Activated naive CD4-positive, alpha-beta T cell treated with anti-CD3 and anti-CD28 coated beads, Interleukin-2, amount 50 U/mL, for 24 hours (primary cell): ENCODE results near the gene SCYGR5.
"Not testable (repeated sequence)": the region's sequence is repeated elsewhere in the genome, so short reads cannot be mapped to it uniquely, and the experiment has no call there.

Source experiments
- H3K27ac Mint-ChIP-seq: one replicate; pipeline ENCODE4 v1.8.0; 2021; ENCODE audit warnings: mild to moderate bottlenecking, mixed read lengths
- H3K27me3 Mint-ChIP-seq: one replicate; pipeline ENCODE4 v1.8.0; 2021; ENCODE audit warnings: mixed read lengths
- H3K36me3 Mint-ChIP-seq: one replicate; pipeline ENCODE4 v1.8.0; 2021; ENCODE audit warnings: mixed read lengths
- H3K4me1 Mint-ChIP-seq: one replicate; pipeline ENCODE4 v1.8.0; 2021; ENCODE audit warnings: mixed read lengths
- H3K4me3 Mint-ChIP-seq: one replicate; pipeline ENCODE4 v1.8.0; 2021; ENCODE audit warnings: mild to moderate bottlenecking, mixed read lengths
- H3K9me3 Mint-ChIP-seq: one replicate; pipeline ENCODE4 v1.8.0; 2021; ENCODE audit warnings: mixed read lengths

The SCYGR5 gene, protein sequence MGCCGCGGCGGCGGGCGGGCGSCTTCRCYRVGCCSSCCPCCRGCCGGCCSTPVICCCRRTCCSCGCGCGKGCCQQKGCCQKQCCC

DNA sequence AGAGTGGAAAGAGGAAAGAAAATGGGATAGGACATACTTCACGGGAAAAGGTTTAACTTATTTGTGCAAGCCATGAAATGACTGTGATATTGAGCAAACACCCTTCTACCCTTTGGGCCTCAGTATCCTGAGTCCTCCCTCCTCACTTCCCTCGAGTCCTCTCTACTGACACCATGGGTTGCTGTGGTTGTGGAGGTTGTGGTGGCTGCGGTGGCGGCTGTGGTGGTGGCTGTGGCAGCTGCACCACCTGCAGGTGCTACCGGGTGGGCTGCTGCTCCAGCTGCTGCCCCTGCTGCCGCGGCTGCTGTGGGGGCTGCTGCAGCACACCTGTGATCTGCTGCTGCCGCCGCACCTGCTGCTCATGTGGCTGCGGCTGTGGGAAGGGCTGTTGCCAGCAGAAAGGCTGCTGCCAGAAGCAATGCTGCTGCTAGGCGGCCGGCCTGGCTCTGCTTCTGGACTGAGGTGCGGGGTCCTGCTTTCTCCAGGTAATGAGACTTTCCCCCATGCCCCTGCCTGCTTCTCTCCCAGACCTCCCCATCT is at the start of gene SCYGR5:
SCYGR5 (plus strand) TSS at position 174 of the 540 bp plus-strand sequence; CDS start at position 174, 0 bp downstream.
- H3K27me3 Mint-ChIP-seq, H3K27ac Mint-ChIP-seq, H3K9me3 Mint-ChIP-seq, H3K36me3 Mint-ChIP-seq, H3K4me3 Mint-ChIP-seq, H3K4me1 Mint-ChIP-seq: not testable (repeated sequence)

DNA sequence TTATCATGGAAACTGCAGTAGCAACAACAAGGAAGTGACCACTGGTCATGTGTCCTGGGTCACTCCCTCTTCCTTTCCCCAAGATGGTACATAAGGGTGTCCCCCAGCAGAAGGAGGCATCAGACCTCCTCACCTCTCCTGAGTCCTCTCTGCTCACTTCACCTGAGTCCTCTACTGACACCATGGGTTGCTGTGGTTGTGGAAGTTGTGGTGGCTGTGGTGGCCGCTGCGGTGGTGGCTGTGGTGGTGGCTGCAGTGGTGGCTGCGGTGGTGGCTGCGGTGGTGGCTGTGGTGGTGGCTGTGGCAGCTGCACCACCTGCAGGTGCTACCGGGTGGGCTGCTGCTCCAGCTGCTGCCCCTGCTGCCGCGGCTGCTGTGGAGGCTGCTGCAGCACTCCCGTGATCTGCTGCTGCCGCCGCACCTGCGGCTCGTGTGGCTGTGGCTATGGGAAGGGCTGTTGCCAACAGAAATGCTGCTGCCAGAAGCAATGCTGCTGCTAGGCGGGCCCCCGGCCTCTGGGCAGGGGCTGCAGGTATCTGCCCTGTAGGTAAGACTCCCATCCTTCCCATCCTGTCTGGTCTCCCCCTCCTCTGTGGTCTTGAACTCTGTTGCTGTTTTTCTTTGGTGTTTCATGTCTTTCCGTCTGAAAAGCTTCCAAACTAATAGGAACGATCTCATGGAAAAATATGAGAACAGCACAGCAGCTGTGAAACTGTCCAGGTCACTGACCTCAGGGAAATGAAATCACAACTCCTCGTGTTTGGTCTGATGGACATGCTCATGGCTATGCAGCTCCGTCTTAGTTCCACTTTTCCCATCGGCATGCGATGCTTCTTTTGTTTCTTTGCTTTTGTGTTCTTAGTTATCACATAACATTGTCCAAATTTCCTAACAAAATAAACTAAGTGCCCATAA is 49.0 kb upstream of the SCYGR5 start, which contains the start of gene SCYGR4:
SCYGR4 (plus strand) TSS at position 183 of the 915 bp plus-strand sequence; CDS start at position 183, 0 bp downstream.
- H3K36me3 Mint-ChIP-seq, result no peaks in the 10 kb centered on the region
- H3K4me3 Mint-ChIP-seq, result no peak within 1 kb of the TSS
- H3K4me1 Mint-ChIP-seq, result no peaks in the 10 kb centered on the region
- H3K27me3 Mint-ChIP-seq, result peaks cover 5% of the 10 kb centered on the region
- no peaks in the 10 kb centered on the region for H3K9me3 Mint-ChIP-seq
- no peak within 1 kb of the TSS for H3K27ac Mint-ChIP-seq

DNA sequence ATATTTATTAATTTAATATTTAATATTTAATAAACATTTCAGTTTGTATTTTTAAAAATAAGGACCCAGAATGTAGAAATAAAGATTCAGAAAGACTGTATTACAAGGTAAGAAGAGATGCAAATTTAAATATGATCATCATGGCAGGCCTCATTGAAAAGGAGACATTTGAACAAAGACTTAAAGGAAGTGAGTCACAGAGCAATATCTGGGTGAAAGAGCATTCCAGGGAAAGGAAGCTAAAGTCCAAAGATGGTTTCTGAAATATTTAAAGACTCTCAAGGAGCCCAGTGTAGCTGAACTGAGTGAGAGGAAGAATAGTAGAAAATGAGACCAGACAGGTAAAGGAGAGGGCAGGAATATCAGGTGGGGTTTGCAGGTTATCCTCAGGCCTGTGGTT is 43.4 kb upstream of the SCYGR5 start:
- H3K27me3 Mint-ChIP-seq, result peaks cover 3% of the 10 kb centered on the region

DNA sequence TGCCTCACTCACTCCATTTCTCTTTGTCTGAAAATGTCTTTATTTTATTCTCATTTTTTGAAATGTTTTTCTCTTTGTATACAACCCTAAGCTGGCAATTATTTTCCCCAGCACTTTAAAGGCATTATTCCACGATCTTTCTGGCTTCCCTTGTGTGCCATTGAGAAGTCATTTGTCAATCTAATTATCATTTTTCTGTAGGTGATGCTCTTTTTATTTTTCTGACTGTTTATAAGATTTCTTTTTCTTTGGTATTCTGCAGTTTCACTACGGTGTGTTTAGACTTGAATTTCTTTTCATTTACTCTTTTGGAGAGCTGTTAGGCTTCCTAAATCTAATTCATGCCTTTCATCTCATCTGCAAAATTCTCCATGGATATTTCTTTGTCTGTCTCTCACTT is 41.2 kb upstream of the SCYGR5 start:
- Mint-ChIP-seq H3K9me3 (no peaks in the 10 kb centered on the region), H3K27ac (peak overlapping the region; percentile 2), H3K4me3 (no peak overlapping the region), H3K27me3 (peaks cover 5% of the 10 kb centered on the region), H3K4me1 (no peaks in the 10 kb centered on the region), H3K36me3 (no peaks in the 10 kb centered on the region)

More for the DNA sequence above, 43.4 kb upstream of the SCYGR5 start:
- Mint-ChIP-seq H3K4me3 (no peak overlapping the region), H3K4me1 (no peaks in the 10 kb centered on the region), H3K27ac (no peak overlapping the region), H3K36me3 (no peaks in the 10 kb centered on the region), H3K9me3 (no peaks in the 10 kb centered on the region)

DNA sequence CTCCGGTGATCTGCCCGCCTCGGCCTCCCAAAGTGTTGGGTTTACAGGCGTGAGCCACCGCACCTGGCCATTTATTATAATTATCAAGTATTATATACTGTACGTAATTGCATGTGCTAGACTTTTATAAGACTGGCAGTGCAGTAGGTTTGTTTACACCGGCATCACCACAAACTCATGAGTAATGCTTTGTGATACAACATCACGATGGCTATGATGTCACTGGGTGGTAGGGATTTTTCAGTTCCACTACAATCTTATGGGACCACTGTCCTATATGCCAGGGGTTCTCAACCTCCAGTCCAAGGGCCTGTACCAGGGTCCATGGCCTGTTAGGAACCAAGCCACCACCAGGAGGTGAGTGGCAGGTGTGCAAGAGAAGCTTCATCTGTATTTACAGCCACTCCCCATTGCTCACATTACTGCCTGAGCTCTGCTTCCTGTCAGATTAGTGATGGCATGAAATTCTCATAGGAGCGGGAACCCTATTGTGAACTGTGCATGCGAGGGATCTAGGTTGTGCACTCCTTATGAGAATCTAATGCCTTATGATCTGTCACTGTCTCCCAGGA is 39.9 kb upstream of the SCYGR5 start:
- Mint-ChIP-seq H3K9me3 (no peaks in the 10 kb centered on the region), H3K27ac (no peak overlapping the region), H3K27me3 (peaks cover 10% of the 10 kb centered on the region), H3K4me3 (no peak overlapping the region), H3K36me3 (no peaks in the 10 kb centered on the region), H3K4me1 (no peaks in the 10 kb centered on the region)

DNA sequence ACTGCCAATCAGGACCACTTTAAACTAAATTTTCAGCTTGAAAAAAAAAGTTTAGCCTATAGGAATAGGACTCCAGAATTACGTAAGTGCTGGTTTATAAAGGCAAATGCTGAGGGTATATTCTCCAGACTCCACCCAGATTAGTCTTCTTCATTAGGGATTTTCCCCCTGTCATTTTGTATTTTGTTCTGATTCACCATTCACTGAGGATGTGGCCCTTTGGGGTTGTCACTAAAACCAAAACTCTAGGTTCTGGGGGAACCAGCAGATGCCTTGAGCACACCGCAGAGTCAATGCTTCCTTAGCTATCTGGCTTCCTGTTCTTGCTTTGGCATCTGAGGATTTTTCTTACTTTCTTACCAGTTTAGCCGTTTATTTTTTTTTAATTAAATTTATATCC is 38.8 kb upstream of the SCYGR5 start:
- Mint-ChIP-seq H3K4me1 (no peaks in the 10 kb centered on the region), H3K4me3 (no peak overlapping the region)

DNA sequence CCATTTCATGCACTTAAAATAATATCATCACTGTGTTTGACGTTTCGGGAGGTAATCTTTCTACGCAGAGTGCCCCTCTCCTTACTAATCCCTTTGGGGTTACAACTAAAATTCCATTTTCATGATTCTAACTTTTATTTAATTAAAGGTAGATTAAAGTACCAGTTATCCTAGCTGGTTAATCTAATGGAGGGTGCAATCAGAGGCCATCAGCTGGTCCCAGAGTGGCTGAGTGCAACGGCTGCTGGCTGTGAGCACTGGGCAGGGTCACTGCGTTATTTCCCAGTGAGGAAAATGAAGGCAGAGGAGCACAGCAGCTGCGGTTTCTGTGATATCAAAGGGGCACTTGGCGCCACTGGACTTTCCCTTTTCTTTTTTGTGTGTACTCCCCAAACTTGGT is 37.2 kb upstream of the SCYGR5 start:
- Mint-ChIP-seq H3K4me3 (no peak overlapping the region), H3K9me3 (no peaks in the 10 kb centered on the region), H3K4me1 (no peaks in the 10 kb centered on the region), H3K27me3 (peaks cover 11% of the 10 kb centered on the region), H3K27ac (no peak overlapping the region), H3K36me3 (no peaks in the 10 kb centered on the region)

More for the DNA sequence above, 38.8 kb upstream of the SCYGR5 start:
- H3K9me3 Mint-ChIP-seq, result no peaks in the 10 kb centered on the region
- H3K27ac Mint-ChIP-seq, result no peak overlapping the region
- H3K36me3 Mint-ChIP-seq, result no peaks in the 10 kb centered on the region
- H3K27me3 Mint-ChIP-seq, result peaks cover 11% of the 10 kb centered on the region

DNA sequence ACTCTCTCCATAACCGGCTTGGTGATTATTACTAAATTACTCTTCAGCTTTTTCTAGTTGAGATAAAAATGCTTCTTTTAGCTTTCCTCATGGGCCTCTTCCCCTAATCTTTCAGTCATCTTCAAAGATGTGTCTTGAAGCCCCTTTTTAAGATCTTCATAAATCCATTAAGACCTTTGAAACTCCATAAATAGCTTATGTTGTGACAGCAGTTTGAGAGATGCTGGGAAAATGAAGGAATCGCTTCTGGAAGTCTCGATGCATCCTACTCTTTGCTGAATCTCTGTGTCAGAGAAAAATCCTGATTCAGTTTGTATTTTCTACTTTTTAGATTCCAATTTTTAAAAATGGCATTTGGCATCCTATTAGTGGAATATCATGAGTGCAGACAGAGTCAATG is 36.3 kb upstream of the SCYGR5 start:
- no peak overlapping the region for H3K4me3 Mint-ChIP-seq
- no peak overlapping the region for H3K27ac Mint-ChIP-seq
- peaks cover 11% of the 10 kb centered on the region for H3K27me3 Mint-ChIP-seq
- H3K4me1 Mint-ChIP-seq, result no peaks in the 10 kb centered on the region
- no peaks in the 10 kb centered on the region for H3K36me3 Mint-ChIP-seq
- H3K9me3 Mint-ChIP-seq, result no peaks in the 10 kb centered on the region

DNA sequence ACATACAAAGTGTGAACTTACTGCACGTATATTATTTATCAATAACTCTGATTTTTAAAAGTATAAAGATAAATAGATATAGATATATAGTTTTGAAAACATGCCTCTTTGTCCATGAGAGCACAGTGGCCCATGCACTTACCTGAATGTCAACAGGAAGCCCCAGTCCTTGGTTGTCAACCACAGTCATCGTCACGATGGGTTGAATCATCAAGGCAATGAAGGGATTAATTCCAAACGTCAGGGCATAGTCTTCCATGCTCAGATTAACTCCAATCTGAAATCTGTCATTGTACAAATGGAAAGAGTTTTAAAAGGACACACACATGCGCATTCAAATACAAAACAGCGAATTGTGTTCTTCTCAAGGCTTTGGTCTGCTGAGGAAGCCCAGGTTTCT is 33.8 kb upstream of the SCYGR5 start:
- Mint-ChIP-seq H3K4me1 (no peaks in the 10 kb centered on the region), H3K36me3 (no peaks in the 10 kb centered on the region), H3K27ac (no peak overlapping the region), H3K27me3 (peaks cover 10% of the 10 kb centered on the region), H3K4me3 (no peak overlapping the region), H3K9me3 (no peaks in the 10 kb centered on the region)

DNA sequence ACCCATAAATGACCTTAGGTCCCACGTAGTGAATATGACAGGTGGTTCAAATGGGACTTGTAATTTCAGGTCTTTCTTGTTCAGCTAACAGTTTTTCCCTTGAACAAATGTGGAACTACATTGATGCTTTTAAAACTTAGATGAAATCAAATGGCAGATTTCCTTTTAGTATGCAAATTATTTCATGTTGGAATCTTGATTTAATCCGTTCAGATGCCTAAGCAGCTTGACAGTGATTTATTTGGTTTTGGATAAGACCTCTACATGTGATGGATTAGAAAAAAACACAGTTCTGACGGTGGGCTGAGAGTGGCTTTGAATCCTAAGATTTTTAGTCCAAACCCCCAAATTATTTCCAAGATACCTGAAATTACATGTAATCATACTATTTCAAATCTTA is 32.4 kb upstream of the SCYGR5 start:
- H3K4me1 Mint-ChIP-seq, result no peaks in the 10 kb centered on the region
- no peak overlapping the region for H3K4me3 Mint-ChIP-seq
- H3K27ac Mint-ChIP-seq, result no peak overlapping the region
- H3K9me3 Mint-ChIP-seq, result no peaks in the 10 kb centered on the region
- peaks cover 9% of the 10 kb centered on the region for H3K27me3 Mint-ChIP-seq
- H3K36me3 Mint-ChIP-seq, result no peaks in the 10 kb centered on the region

DNA sequence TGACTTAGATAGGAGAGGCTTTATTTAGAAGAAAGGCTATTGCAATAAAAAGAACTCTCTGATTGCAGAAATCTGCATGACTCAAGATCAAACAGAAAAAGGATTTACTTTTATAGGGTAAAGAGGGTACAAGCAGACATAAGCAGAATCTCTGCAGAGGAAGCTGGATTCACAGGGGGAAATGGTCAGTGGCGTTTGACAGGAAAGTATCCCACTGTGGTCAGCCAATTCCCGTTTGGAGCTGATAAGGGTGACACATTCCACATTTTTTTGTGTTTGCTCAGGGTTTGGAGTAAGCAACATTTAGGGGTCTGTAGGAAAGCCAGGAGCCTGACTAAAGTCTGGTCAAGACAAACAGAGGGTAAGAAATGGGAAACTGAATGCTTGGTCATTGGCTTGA is 23.9 kb upstream of the SCYGR5 start:
- peaks cover 1% of the 10 kb centered on the region for H3K27me3 Mint-ChIP-seq
- no peaks in the 10 kb centered on the region for H3K9me3 Mint-ChIP-seq
- H3K27ac Mint-ChIP-seq, result no peak overlapping the region
- no peaks in the 10 kb centered on the region for H3K36me3 Mint-ChIP-seq
- H3K4me1 Mint-ChIP-seq, result no peaks in the 10 kb centered on the region
- no peak overlapping the region for H3K4me3 Mint-ChIP-seq

DNA sequence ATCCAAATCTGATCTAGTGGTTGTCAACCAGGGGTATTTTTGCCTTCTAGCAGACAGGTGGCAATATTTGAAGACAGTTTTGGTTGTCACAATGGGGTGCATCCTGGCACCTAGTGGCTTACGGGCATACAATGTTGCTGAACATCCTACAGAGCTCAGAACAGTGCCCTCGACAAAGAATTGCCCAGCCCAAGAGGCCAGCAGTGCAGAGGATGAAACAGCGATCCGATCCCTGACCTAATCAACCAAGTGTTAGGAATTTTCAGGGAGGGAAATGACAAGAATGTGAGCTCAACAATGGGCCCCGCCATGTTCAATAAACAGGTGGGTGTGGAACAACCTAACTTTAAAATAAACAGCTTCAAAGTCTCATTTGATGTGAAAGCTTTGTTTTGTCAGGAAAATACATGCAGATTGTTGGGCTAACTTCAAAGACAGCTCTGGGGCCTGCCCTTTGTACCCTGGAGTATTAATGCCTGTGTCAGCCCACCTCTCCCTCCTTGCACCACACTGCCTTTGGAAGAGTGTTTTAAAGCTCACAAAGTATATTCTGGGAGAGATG is 22.5 kb upstream of the SCYGR5 start:
- H3K4me1 Mint-ChIP-seq, result no peaks in the 10 kb centered on the region
- H3K27me3 Mint-ChIP-seq, result peaks cover 1% of the 10 kb centered on the region
- H3K9me3 Mint-ChIP-seq, result no peaks in the 10 kb centered on the region

DNA sequence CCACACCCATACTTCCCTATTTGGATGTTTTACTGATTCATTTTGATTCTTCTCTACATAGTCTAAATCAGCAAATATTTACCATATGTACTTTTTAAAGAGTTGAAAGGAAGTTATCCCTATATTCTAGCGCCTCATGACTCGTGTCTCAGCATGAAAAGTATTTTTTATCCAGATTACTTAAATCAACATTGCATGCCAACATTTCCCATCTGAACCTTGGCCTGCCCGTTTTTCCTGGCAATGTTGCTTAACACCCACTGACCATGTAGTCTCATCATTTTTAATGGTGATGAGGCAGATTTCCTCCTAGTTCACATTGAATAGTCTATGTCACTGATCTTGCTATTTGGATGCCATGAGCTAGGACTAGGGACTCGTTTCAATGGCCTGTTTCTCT is 13.2 kb upstream of the SCYGR5 start:
- H3K4me3 Mint-ChIP-seq, result no peak overlapping the region
- no peaks in the 10 kb centered on the region for H3K9me3 Mint-ChIP-seq
- H3K27ac Mint-ChIP-seq, result no peak overlapping the region
- H3K4me1 Mint-ChIP-seq, result peaks cover 5% of the 10 kb centered on the region
- H3K36me3 Mint-ChIP-seq, result no peaks in the 10 kb centered on the region
- peaks cover 3% of the 10 kb centered on the region for H3K27me3 Mint-ChIP-seq

More for the DNA sequence above, 22.5 kb upstream of the SCYGR5 start:
- H3K4me3 Mint-ChIP-seq, result no peak overlapping the region
- no peaks in the 10 kb centered on the region for H3K36me3 Mint-ChIP-seq
- no peak overlapping the region for H3K27ac Mint-ChIP-seq

DNA sequence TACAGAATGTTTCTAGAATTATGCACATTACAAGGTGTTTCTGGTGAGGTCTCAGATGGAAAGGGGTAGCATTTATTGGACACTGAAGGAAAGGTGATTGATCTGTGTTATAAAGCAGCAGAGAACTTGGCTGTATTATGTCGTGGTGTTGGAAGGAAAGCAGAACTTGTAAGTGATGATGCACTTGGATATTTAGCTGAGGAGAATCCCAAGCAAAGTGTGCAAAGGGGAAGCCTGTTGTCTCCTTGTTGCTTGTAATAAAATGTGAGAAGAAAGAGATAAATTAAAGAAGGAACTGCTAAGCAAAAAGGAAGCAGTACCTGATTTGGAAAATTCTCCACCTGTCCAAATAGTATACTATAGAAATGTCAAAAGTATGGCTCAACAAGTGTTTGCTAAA is 12.2 kb upstream of the SCYGR5 start:
- Mint-ChIP-seq H3K4me1 (peaks cover 5% of the 10 kb centered on the region), H3K4me3 (no peak overlapping the region), H3K9me3 (no peaks in the 10 kb centered on the region), H3K27me3 (peaks cover 3% of the 10 kb centered on the region), H3K36me3 (no peaks in the 10 kb centered on the region), H3K27ac (no peak overlapping the region)

DNA sequence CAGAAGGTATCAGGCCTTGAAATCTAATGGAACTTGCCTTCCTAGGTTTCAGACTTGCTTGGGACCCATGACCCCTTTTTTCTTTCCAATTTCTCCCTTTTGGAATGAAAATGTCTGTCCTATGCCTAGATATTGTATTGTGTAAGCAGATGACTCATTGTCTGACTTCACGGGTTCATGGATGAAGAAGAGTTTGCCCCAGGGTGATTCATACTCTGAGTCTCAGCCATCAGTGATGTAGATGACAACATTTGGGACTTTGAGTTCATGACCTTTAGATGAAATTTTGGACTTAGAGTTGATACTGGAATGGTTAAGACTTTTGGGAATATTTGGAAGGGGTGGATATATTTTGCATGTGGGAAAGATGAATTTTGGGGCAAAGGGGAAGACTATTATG is 11.2 kb upstream of the SCYGR5 start:
- H3K4me1 Mint-ChIP-seq, result peaks cover 5% of the 10 kb centered on the region
- no peak overlapping the region for H3K4me3 Mint-ChIP-seq
- no peak overlapping the region for H3K27ac Mint-ChIP-seq
- no peaks in the 10 kb centered on the region for H3K9me3 Mint-ChIP-seq
- no peaks in the 10 kb centered on the region for H3K36me3 Mint-ChIP-seq
- H3K27me3 Mint-ChIP-seq, result no peaks in the 10 kb centered on the region
